OCI-LY1 (cell line): ENCODE results near the gene RASSF4.

Experiments used
- H2AFZ ChIP-seq: fragments of 200-600 bp; sonication (generic), shearing (Covaris generic); 2 replicates; pipeline ENCODE4 v1.6.0; 2014; ENCODE audit warnings: antibody characterized with exemption, mild to moderate bottlenecking, low read length
- H3F3A ChIP-seq: fragments of 200-600 bp; sonication (generic), shearing (Covaris generic); 2 replicates; pipeline ENCODE4 v1.6.0; 2014; ENCODE audit warnings: mild to moderate bottlenecking, antibody characterized with exemption, low read length, moderate library complexity; ENCODE audit not compliant: insufficient read depth
- H3K27ac ChIP-seq: fragments of 200-600 bp; sonication (generic); 2 replicates; pipeline ENCODE4 v1.5.1; 2014; ENCODE audit warnings: low read length, mixed run types, mild to moderate bottlenecking, low read depth; ENCODE audit not compliant: poor library complexity, severe bottlenecking
- H3K27me3 ChIP-seq: fragments of 200-600 bp; sonication (generic); 2 replicates; pipeline ENCODE4 v1.6.0; 2014; ENCODE audit warnings: antibody characterized with exemption, mild to moderate bottlenecking, low read length, moderate library complexity; ENCODE audit not compliant: insufficient read depth
- H3K36me3 ChIP-seq: fragments of 200-600 bp; sonication (generic); 2 replicates; pipeline ENCODE4 v1.6.1; 2014; ENCODE audit warnings: mild to moderate bottlenecking, antibody characterized with exemption, low read length, moderate library complexity, mixed read lengths; ENCODE audit not compliant: insufficient read depth
- H3K4me1 ChIP-seq: fragments of 200-600 bp; sonication (generic); 2 replicates; pipeline ENCODE4 v1.5.1; 2014; ENCODE audit warnings: mild to moderate bottlenecking, low read length, moderate library complexity; ENCODE audit not compliant: insufficient read depth, severe bottlenecking
- H3K4me2 ChIP-seq: fragments of 200-600 bp; sonication (generic), shearing (Covaris generic); 2 replicates; pipeline ENCODE4 v1.6.1; 2014; ENCODE audit warnings: low read length
- H3K4me3 ChIP-seq: fragments of 200-600 bp; sonication (generic); 2 replicates; pipeline ENCODE4 v1.5.1; 2014; ENCODE audit warnings: low read length, low read depth, mild to moderate bottlenecking, mixed read lengths; ENCODE audit not compliant: poor library complexity, severe bottlenecking
- H3K79me2 ChIP-seq: fragments of 200-600 bp; shearing (Covaris generic); 2 replicates; pipeline ENCODE4 v1.6.1; 2016; ENCODE audit warnings: mixed run types, low read length, mixed read lengths; ENCODE audit not compliant: insufficient read depth
- H3K9ac ChIP-seq: fragments of 200-600 bp; sonication (generic), shearing (Covaris generic); 2 replicates; pipeline ENCODE4 v1.6.1; 2014; ENCODE audit warnings: mild to moderate bottlenecking, low read length, mixed read lengths
- H3K9me2 ChIP-seq: fragments of 200-600 bp; sonication (generic), shearing (Covaris generic); 2 replicates; pipeline ENCODE4 v1.6.1; 2014; ENCODE audit warnings: low read depth, mild to moderate bottlenecking, low read length, mixed read lengths
- H3K9me3 ChIP-seq: fragments of 200-600 bp; shearing (Covaris generic); 2 replicates; pipeline ENCODE4 v1.6.1; 2014; ENCODE audit warnings: low read length, mixed read lengths
- H4K20me1 ChIP-seq: fragments of 200-600 bp; sonication (generic), shearing (Covaris generic); 2 replicates; pipeline ENCODE4 v1.6.0; 2016; ENCODE audit warnings: mild to moderate bottlenecking, low read length; ENCODE audit not compliant: insufficient read depth
- CTCF ChIP-seq: fragments of 200-600 bp; sonication (generic), shearing (Covaris generic); IDR thresholded peaks from 2 replicates; pipeline ENCODE4 v1.5.1; 2017; ENCODE audit warnings: mild to moderate bottlenecking, antibody characterized with exemption, low read length, moderate library complexity, mixed read lengths
- EZH2 ChIP-seq: fragments of 200-600 bp; sonication (generic), shearing (Covaris generic); IDR thresholded peaks from 2 replicates; pipeline ENCODE4 v1.8.0; 2017; ENCODE audit warnings: borderline replicate concordance, mixed run types, mild to moderate bottlenecking, antibody characterized with exemption, low read length, moderate library complexity, mixed read lengths

Gene RASSF4

GRCh38 chr10:44965104-44965503 is 5.5 kb downstream of the RASSF4 start:
- H3K9me3 ChIP-seq = no peaks in the 10 kb centered on the region
- H3K27ac ChIP-seq = no peak overlapping the region

GRCh38 chr10:44965651-44966097 is 6.1 kb downstream of the RASSF4 start:
- no peak overlapping the region for H3K4me2 ChIP-seq
- no peak overlapping the region for H3K4me3 ChIP-seq
- TF ChIP-seq CTCF = no peak
- TF ChIP-seq EZH2 = no peak
- no peak overlapping the region for H3K9ac ChIP-seq
- H3K4me1 ChIP-seq = peaks cover 6% of the 10 kb centered on the region
- H3K79me2 ChIP-seq = no peaks in the 10 kb centered on the region
- no peak overlapping the region for H2AFZ ChIP-seq
- H3K27me3 ChIP-seq = no peaks in the 10 kb centered on the region
- H3F3A ChIP-seq = no peaks in the 10 kb centered on the region
- H3K36me3 ChIP-seq = no peaks in the 10 kb centered on the region
- no peaks in the 10 kb centered on the region for H4K20me1 ChIP-seq
- no peaks in the 10 kb centered on the region for H3K9me3 ChIP-seq
- no peak overlapping the region for H3K27ac ChIP-seq
- no peaks in the 10 kb centered on the region for H3K9me2 ChIP-seq

More at GRCh38 chr10:44965104-44965503, 5.5 kb downstream of the RASSF4 start:
- H3K9ac ChIP-seq = no peak overlapping the region
- no peaks in the 10 kb centered on the region for H3K36me3 ChIP-seq
- H3K79me2 ChIP-seq = no peaks in the 10 kb centered on the region
- H4K20me1 ChIP-seq = no peaks in the 10 kb centered on the region
- no peak overlapping the region for H2AFZ ChIP-seq
- TF ChIP-seq CTCF (no peak), EZH2 (no peak)
- H3K4me3 ChIP-seq = no peak overlapping the region
- no peaks in the 10 kb centered on the region for H3K27me3 ChIP-seq
- peaks cover 6% of the 10 kb centered on the region for H3K4me1 ChIP-seq
- H3F3A ChIP-seq = no peaks in the 10 kb centered on the region
- H3K9me2 ChIP-seq = no peaks in the 10 kb centered on the region
- no peak overlapping the region for H3K4me2 ChIP-seq

- Histone ChIP-seq H3K9me3 (no peaks in the 10 kb centered on the region), H2AFZ (no peak overlapping the region), H3K9ac (no peak overlapping the region), H4K20me1 (no peaks in the 10 kb centered on the region), H3K27ac (no peak overlapping the region), H3K4me2 (no peak overlapping the region; the same call in 1 of the 2 replicates), H3K27me3 (no peaks in the 10 kb centered on the region), H3K79me2 (no peaks in the 10 kb centered on the region), H3K36me3 (no peaks in the 10 kb centered on the region), H3K4me1 (peaks cover 6% of the 10 kb centered on the region), H3F3A (no peaks in the 10 kb centered on the region), H3K4me3 (no peak overlapping the region), H3K9me2 (no peaks in the 10 kb centered on the region)
- TF ChIP-seq CTCF (no peak), EZH2 (no peak)
Measured at GRCh38 chr10:44966129-44966815, 6.7 kb downstream of the RASSF4 start.
